HG03066 (cell line): ENCODE data around the gene SH2D3C.

Experiments
- ATAC-seq: cut with Tn5 transposase; IDR thresholded peaks from one replicate; pipeline ENCODE4 v1.9.1; 2021; ENCODE audit warnings: low read depth; ENCODE audit not compliant: unreplicated experiment

Gene SH2D3C

GRCh38 chr9:127705577-127706379 lies 72.7 kb downstream of the SH2D3C start:
- ATAC-seq, result no peak

GRCh38 chr9:127703289-127703946 lies 75.0 kb downstream of the SH2D3C start:
- ATAC-seq, result no peak

- no peak for ATAC-seq
These were observed 77.7 kb downstream of the SH2D3C start for GRCh38 chr9:127700594-127701255.

GRCh38 chr9:127700140-127700539 lies 78.3 kb downstream of the SH2D3C start:
- ATAC-seq, result no peak

- no peak for ATAC-seq
These were observed 79.3 kb downstream of the SH2D3C start for GRCh38 chr9:127698985-127699670.

GRCh38 chr9:127698386-127698785 lies 80.1 kb downstream of the SH2D3C start:
- no peak for ATAC-seq

GRCh38 chr9:127697575-127697974 lies 80.9 kb downstream of the SH2D3C start:
- no peak for ATAC-seq

GRCh38 chr9:127694890-127695720 lies 83.4 kb downstream of the SH2D3C start:
- ATAC-seq, result no peak

GRCh38 chr9:127693697-127694096 lies 84.8 kb downstream of the SH2D3C start:
- ATAC-seq, result no peak

- no peak for ATAC-seq
These were observed 85.3 kb downstream of the SH2D3C start for GRCh38 chr9:127693143-127693542.

- no peak for ATAC-seq
These were observed 86.4 kb downstream of the SH2D3C start for GRCh38 chr9:127692071-127692470.

- ATAC-seq, result no peak
These were observed 87.7 kb downstream of the SH2D3C start for GRCh38 chr9:127690735-127691134.

- ATAC-seq, result no peak
These were observed 89.0 kb downstream of the SH2D3C start for GRCh38 chr9:127689329-127690000.
